GM23338 (cell line): ENCODE measurements around the gene ALPL. TPM values are rescaled to one million over a fixed set of nuclear protein-coding genes. Genes with fewer than 3 reads are reported as not detected.

Source experiments
- ATAC-seq: fragments of 200-7000 bp; cut with Tn5 transposase; 3 replicates; pipeline ENCODE4 v1.9.1; 2020
- DNase-seq: peaks from one replicate; pipeline ENCODE4 v3.0.0-alpha.2; 2015; ENCODE audit warnings: low spot score
- H2AFZ ChIP-seq: fragments of 200-600 bp; sonication (generic); 2 replicates; pipeline ENCODE4 v1.8.0; 2016; ENCODE audit warnings: antibody characterized with exemption, mild to moderate bottlenecking, moderate library complexity
- H3F3A ChIP-seq: fragments of 200-600 bp; sonication (generic); replicated peaks from 2 replicates; pipeline ENCODE4 v1.8.0; 2017; ENCODE audit warnings: antibody characterized with exemption, mixed run types, low read depth
- H3K27ac ChIP-seq: fragments of 200-600 bp; sonication (generic); 2 replicates; pipeline ENCODE4 v1.6.1; 2016; ENCODE audit warnings: low read depth
- H3K27me3 ChIP-seq: fragments of 200-600 bp; sonication (generic); 2 replicates; pipeline ENCODE4 v1.8.0; 2016; ENCODE audit warnings: mild to moderate bottlenecking, mixed run types, moderate library complexity; ENCODE audit not compliant: insufficient read depth
- H3K36me3 ChIP-seq: fragments of 200-600 bp; sonication (generic); 2 replicates; pipeline ENCODE4 v1.8.0; 2016; ENCODE audit warnings: mild to moderate bottlenecking; ENCODE audit not compliant: insufficient read depth
- H3K4me1 ChIP-seq: fragments of 200-600 bp; sonication (generic); 2 replicates; pipeline ENCODE4 v1.8.0; 2016; ENCODE audit warnings: mild to moderate bottlenecking, moderate library complexity; ENCODE audit not compliant: insufficient read depth
- H3K4me2 ChIP-seq: fragments of 200-600 bp; sonication (generic); 2 replicates; pipeline ENCODE4 v1.7.1; 2017; ENCODE audit warnings: mixed run types
- H3K4me3 ChIP-seq: fragments of 200-600 bp; sonication (generic); 2 replicates; pipeline ENCODE4 v1.6.1; 2016; ENCODE audit warnings: mixed run types
- H3K79me2 ChIP-seq: fragments of 200-600 bp; sonication (generic); replicated peaks from 2 replicates; pipeline ENCODE4 v1.8.0; 2017; ENCODE audit warnings: mild to moderate bottlenecking; ENCODE audit not compliant: insufficient read depth
- H3K9me2 ChIP-seq: fragments of 200-600 bp; sonication (generic); 2 replicates; pipeline ENCODE4 v1.8.0; 2017; ENCODE audit not compliant: insufficient read depth
- H4K20me1 ChIP-seq: fragments of 200-600 bp; sonication (generic); replicated peaks from 2 replicates; pipeline ENCODE4 v1.8.0; 2017; ENCODE audit warnings: mild to moderate bottlenecking; ENCODE audit not compliant: insufficient read depth
- H3K27ac Mint-ChIP-seq: 2 replicates; pipeline ENCODE4 v1.8.0; 2020; ENCODE audit warnings: inconsistent platforms, mild to moderate bottlenecking, moderate library complexity, mixed read lengths
- H3K27me3 Mint-ChIP-seq: 3 replicates; pipeline ENCODE4 v1.8.0; 2022; ENCODE audit warnings: low read depth, mild to moderate bottlenecking, moderate library complexity, mixed read lengths, inconsistent platforms; ENCODE audit not compliant: insufficient read depth, poor library complexity
- H3K36me3 Mint-ChIP-seq: 3 replicates; pipeline ENCODE4 v1.8.0; 2021; ENCODE audit warnings: low read depth, mild to moderate bottlenecking, inconsistent platforms, moderate library complexity, mixed read lengths
- H3K4me1 Mint-ChIP-seq: 3 replicates; pipeline ENCODE4 v1.8.0; 2020; ENCODE audit warnings: mild to moderate bottlenecking, inconsistent platforms, mixed read lengths
- H3K4me3 Mint-ChIP-seq: 3 replicates; pipeline ENCODE4 v1.8.0; 2021; ENCODE audit warnings: moderate library complexity, mild to moderate bottlenecking, inconsistent platforms, mixed read lengths
- H3K9me3 Mint-ChIP-seq: 3 replicates; pipeline ENCODE4 v1.8.0; 2020; ENCODE audit warnings: moderate library complexity, mild to moderate bottlenecking, inconsistent platforms, mixed read lengths
- CREB1 ChIP-seq: fragments of 250-450 bp; sonication (Bioruptor Pico); IDR thresholded peaks from 2 replicates; pipeline ENCODE4 v1.5.0; 2020; ENCODE audit warnings: low read depth, mild to moderate bottlenecking, moderate library complexity
- EZH2 ChIP-seq: fragments of 200-600 bp; sonication (generic); IDR thresholded peaks from one replicate; pipeline ENCODE4 v1.8.0; 2017; ENCODE audit warnings: antibody characterized with exemption, mild to moderate bottlenecking, low read depth; ENCODE audit not compliant: unreplicated experiment
- EZH2phosphoT487 ChIP-seq: fragments of 200-600 bp; sonication (generic); IDR thresholded peaks from one replicate; pipeline ENCODE4 v1.8.1; 2018; ENCODE audit warnings: antibody characterized with exemption; ENCODE audit not compliant: unreplicated experiment
- JUNB ChIP-seq: IDR thresholded peaks from one replicate; pipeline ENCODE4 v1.6.1; 2016; ENCODE audit warnings: antibody characterized with exemption; ENCODE audit not compliant: unreplicated experiment
- POLR2AphosphoS5 ChIP-seq: IDR thresholded peaks from 2 replicates; pipeline ENCODE4 v1.6.1; 2016; ENCODE audit warnings: antibody characterized with exemption, low read depth
- STAT1 ChIP-seq: IDR thresholded peaks from one replicate; pipeline ENCODE4 v1.6.1; 2016; ENCODE audit warnings: antibody characterized with exemption; ENCODE audit not compliant: unreplicated experiment
- ZNF114 ChIP-seq: fragments of 250-450 bp; sonication (Bioruptor Pico); IDR thresholded peaks from 2 replicates; pipeline ENCODE4 v1.5.0; 2020; ENCODE audit warnings: mild to moderate bottlenecking, moderate library complexity
- polyA plus RNA-seq: library from polyadenylated mRNA; unstranded; fragments of >200 nt; fragmentation: Nextera tagmentation; extraction: Ambion mirVana; gene quantifications from 2 replicates; pipeline ENCODE4 v1.2.1, GENCODE V29; 2016
- total RNA-seq: library from RNA; depleted of rRNA; stranded (reverse); fragments of >200 nt; shearing (Covaris generic); gene quantifications from 2 replicates; pipeline ENCODE4 v1.2.3, GENCODE V29; 2014
- TF ChIP-seq, protein P1 (sequence below): IDR thresholded peaks from 2 replicates; pipeline ENCODE4 v1.6.1; 2016; ENCODE audit warnings: antibody characterized with exemption
- TF ChIP-seq, protein P2 (sequence below), 2 experiments: fragments of 200-600 bp in 1 of 2; sonication (generic) in 1 of 2; conservative IDR thresholded peaks; 2 replicates each; pipeline versions ENCODE4 v1.5.1 to v1.6.1; 2016 to 2017; ENCODE audit warnings: antibody characterized with exemption in 2 of 2, low read depth in 2 of 2, mild to moderate bottlenecking in 2 of 2, moderate library complexity in 1 of 2
- TF ChIP-seq, protein P3 (sequence below): fragments of 250-450 bp; sonication (Bioruptor Pico); IDR thresholded peaks from 2 replicates; pipeline ENCODE4 v1.5.0; 2020; ENCODE audit warnings: mild to moderate bottlenecking, moderate library complexity

ALPL gene
- total and polyA plus RNA-seq, 2 experiments from 2014 or later: 116 to 187 TPM

DNA sequence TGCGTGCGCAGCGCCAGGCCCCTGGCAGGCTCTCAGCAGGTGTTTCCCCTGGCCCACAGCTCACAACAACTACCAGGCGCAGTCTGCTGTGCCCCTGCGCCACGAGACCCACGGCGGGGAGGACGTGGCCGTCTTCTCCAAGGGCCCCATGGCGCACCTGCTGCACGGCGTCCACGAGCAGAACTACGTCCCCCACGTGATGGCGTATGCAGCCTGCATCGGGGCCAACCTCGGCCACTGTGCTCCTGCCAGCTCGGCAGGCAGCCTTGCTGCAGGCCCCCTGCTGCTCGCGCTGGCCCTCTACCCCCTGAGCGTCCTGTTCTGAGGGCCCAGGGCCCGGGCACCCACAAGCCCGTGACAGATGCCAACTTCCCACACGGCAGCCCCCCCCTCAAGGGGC is 68.1 kb downstream of the ALPL start:
- Histone ChIP-seq H2AFZ (no peak overlapping the region), H3K36me3 (no peaks in the 10 kb centered on the region), H3F3A (no peaks in the 10 kb centered on the region), H3K9me2 (no peaks in the 10 kb centered on the region), H3K27ac (no peak overlapping the region), H4K20me1 (0 out of 2 replicates have a peak, but pooled peaks cover 3% of the 10 kb centered on the region), H3K4me2 (no peak overlapping the region), H3K4me1 (peaks cover 6% of the 10 kb centered on the region; the same call in 1 of the 2 replicates), H3K27me3 (no peaks in the 10 kb centered on the region), H3K79me2 (no peaks in the 10 kb centered on the region), H3K4me3 (no peak overlapping the region)
- TF ChIP-seq ZNF114 (CRISPR knock-in tag): no peak
- TF ChIP-seq JUNB: no peak
- no peak for TF ChIP-seq EZH2phosphoT487
- TF ChIP-seq, protein P1, sequence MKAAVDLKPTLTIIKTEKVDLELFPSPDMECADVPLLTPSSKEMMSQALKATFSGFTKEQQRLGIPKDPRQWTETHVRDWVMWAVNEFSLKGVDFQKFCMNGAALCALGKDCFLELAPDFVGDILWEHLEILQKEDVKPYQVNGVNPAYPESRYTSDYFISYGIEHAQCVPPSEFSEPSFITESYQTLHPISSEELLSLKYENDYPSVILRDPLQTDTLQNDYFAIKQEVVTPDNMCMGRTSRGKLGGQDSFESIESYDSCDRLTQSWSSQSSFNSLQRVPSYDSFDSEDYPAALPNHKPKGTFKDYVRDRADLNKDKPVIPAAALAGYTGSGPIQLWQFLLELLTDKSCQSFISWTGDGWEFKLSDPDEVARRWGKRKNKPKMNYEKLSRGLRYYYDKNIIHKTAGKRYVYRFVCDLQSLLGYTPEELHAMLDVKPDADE: no peak
- TF ChIP-seq CREB1 (CRISPR knock-in tag): no peak
- TF ChIP-seq STAT1: no peak
- TF ChIP-seq POLR2AphosphoS5: no peak
- TF ChIP-seq, protein P2, sequence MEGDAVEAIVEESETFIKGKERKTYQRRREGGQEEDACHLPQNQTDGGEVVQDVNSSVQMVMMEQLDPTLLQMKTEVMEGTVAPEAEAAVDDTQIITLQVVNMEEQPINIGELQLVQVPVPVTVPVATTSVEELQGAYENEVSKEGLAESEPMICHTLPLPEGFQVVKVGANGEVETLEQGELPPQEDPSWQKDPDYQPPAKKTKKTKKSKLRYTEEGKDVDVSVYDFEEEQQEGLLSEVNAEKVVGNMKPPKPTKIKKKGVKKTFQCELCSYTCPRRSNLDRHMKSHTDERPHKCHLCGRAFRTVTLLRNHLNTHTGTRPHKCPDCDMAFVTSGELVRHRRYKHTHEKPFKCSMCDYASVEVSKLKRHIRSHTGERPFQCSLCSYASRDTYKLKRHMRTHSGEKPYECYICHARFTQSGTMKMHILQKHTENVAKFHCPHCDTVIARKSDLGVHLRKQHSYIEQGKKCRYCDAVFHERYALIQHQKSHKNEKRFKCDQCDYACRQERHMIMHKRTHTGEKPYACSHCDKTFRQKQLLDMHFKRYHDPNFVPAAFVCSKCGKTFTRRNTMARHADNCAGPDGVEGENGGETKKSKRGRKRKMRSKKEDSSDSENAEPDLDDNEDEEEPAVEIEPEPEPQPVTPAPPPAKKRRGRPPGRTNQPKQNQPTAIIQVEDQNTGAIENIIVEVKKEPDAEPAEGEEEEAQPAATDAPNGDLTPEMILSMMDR (conservative IDR thresholded peaks at IDR 0.05; ENCODE audit: low read depth in 2 of 2): no peak
- TF ChIP-seq EZH2: no peak
- ATAC-seq: no peak
- Mint-ChIP-seq H3K9me3 (no peaks in the 10 kb centered on the region), H3K27me3 (peaks cover 11% of the 10 kb centered on the region), H3K4me3 (no peak overlapping the region), H3K36me3 (peaks cover 2% of the 10 kb centered on the region; the same call in 1 of the 3 replicates), H3K27ac (no peak overlapping the region), H3K4me1 (peaks cover 8% of the 10 kb centered on the region)
- DNase-seq: no peak

DNA sequence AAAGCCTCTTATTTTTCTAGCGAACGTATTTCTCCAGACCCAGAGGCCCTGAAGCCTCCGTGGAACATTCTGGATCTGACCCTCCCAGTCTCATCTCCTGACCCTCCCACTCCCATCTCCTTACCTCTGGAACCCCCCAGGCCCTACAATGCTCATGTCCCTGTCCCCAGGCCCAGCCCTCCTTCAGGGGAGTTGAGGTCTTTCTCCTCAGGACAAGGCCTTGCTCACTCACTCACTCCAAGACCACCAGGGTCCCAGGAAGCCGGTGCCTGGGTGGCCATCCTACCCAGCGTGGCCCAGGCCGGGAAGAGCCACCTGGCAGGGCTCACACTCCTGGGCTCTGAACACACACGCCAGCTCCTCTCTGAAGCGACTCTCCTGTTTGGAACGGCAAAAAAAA is 68.7 kb downstream of the ALPL start:
- ATAC-seq (no peak), DNase-seq (no peak)
- H3K36me3 Mint-ChIP-seq: no peaks in the 10 kb centered on the region; the same call in 2 of the 3 replicates
- H3K36me3 ChIP-seq: no peaks in the 10 kb centered on the region
- H3K4me1 ChIP-seq: peaks cover 6% of the 10 kb centered on the region; the same call in 1 of the 2 replicates
- no peaks in the 10 kb centered on the region for H3K9me3 Mint-ChIP-seq
- H3F3A ChIP-seq: no peaks in the 10 kb centered on the region
- no peak overlapping the region for H3K27ac Mint-ChIP-seq
- no peak overlapping the region for H3K4me3 Mint-ChIP-seq
- no peaks in the 10 kb centered on the region for H3K27me3 ChIP-seq
- 0 out of 2 replicates have a peak, but pooled peaks cover 3% of the 10 kb centered on the region for H4K20me1 ChIP-seq
- H3K79me2 ChIP-seq: no peaks in the 10 kb centered on the region
- no peak overlapping the region for H2AFZ ChIP-seq
- H3K4me2 ChIP-seq: no peak overlapping the region
- no peaks in the 10 kb centered on the region for H3K9me2 ChIP-seq
- H3K4me1 Mint-ChIP-seq: peaks cover 8% of the 10 kb centered on the region
- peaks cover 6% of the 10 kb centered on the region for H3K27me3 Mint-ChIP-seq
- H3K27ac ChIP-seq: no peak overlapping the region
- no peak overlapping the region for H3K4me3 ChIP-seq
- TF ChIP-seq, protein P3, sequence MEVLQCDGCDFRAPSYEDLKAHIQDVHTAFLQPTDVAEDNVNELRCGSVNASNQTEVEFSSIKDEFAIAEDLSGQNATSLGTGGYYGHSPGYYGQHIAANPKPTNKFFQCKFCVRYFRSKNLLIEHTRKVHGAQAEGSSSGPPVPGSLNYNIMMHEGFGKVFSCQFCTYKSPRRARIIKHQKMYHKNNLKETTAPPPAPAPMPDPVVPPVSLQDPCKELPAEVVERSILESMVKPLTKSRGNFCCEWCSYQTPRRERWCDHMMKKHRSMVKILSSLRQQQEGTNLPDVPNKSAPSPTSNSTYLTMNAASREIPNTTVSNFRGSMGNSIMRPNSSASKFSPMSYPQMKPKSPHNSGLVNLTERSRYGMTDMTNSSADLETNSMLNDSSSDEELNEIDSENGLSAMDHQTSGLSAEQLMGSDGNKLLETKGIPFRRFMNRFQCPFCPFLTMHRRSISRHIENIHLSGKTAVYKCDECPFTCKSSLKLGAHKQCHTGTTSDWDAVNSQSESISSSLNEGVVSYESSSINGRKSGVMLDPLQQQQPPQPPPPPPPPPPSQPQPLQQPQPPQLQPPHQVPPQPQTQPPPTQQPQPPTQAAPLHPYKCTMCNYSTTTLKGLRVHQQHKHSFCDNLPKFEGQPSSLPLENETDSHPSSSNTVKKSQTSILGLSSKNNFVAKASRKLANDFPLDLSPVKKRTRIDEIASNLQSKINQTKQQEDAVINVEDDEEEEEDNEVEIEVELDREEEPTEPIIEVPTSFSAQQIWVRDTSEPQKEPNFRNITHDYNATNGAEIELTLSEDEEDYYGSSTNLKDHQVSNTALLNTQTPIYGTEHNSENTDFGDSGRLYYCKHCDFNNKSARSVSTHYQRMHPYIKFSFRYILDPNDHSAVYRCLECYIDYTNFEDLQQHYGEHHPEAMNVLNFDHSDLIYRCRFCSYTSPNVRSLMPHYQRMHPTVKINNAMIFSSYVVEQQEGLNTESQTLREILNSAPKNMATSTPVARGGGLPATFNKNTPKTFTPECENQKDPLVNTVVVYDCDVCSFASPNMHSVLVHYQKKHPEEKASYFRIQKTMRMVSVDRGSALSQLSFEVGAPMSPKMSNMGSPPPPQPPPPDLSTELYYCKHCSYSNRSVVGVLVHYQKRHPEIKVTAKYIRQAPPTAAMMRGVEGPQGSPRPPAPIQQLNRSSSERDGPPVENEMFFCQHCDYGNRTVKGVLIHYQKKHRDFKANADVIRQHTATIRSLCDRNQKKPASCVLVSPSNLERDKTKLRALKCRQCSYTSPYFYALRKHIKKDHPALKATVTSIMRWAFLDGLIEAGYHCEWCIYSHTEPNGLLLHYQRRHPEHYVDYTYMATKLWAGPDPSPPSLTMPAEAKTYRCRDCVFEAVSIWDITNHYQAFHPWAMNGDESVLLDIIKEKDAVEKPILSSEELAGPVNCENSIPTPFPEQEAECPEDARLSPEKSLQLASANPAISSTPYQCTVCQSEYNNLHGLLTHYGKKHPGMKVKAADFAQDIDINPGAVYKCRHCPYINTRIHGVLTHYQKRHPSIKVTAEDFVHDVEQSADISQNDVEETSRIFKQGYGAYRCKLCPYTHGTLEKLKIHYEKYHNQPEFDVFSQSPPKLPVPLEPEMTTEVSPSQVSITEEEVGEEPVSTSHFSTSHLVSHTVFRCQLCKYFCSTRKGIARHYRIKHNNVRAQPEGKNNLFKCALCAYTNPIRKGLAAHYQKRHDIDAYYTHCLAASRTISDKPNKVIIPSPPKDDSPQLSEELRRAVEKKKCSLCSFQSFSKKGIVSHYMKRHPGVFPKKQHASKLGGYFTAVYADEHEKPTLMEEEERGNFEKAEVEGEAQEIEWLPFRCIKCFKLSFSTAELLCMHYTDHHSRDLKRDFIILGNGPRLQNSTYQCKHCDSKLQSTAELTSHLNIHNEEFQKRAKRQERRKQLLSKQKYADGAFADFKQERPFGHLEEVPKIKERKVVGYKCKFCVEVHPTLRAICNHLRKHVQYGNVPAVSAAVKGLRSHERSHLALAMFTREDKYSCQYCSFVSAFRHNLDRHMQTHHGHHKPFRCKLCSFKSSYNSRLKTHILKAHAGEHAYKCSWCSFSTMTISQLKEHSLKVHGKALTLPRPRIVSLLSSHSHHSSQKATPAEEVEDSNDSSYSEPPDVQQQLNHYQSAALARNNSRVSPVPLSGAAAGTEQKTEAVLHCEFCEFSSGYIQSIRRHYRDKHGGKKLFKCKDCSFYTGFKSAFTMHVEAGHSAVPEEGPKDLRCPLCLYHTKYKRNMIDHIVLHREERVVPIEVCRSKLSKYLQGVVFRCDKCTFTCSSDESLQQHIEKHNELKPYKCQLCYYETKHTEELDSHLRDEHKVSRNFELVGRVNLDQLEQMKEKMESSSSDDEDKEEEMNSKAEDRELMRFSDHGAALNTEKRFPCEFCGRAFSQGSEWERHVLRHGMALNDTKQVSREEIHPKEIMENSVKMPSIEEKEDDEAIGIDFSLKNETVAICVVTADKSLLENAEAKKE: no peak
- TF ChIP-seq EZH2 (no peak), JUNB (no peak), ZNF114 (CRISPR knock-in tag) (no peak)
